ENCODE results near the gene MTURN.

DNA sequence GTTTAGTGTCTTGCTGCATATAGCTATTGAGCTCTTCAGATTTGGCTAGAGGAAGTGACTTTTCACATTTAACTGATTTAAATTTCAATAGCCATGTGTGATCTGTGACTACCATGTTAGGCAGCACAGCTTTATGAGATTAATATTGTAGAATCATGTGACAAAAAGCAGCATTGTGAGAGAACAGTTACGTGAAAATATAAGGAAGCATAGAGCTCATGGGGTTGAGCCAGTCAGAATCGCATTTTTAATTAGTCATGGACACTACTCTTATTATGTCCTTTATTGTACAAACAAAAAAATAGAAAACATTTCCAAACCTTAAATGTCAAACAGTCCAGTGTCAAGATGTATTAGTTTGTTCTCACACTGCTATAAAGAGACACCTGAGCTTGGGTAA lies 48.0 kb downstream of the MTURN start:
- TF ChIP-seq, protein P1, sequence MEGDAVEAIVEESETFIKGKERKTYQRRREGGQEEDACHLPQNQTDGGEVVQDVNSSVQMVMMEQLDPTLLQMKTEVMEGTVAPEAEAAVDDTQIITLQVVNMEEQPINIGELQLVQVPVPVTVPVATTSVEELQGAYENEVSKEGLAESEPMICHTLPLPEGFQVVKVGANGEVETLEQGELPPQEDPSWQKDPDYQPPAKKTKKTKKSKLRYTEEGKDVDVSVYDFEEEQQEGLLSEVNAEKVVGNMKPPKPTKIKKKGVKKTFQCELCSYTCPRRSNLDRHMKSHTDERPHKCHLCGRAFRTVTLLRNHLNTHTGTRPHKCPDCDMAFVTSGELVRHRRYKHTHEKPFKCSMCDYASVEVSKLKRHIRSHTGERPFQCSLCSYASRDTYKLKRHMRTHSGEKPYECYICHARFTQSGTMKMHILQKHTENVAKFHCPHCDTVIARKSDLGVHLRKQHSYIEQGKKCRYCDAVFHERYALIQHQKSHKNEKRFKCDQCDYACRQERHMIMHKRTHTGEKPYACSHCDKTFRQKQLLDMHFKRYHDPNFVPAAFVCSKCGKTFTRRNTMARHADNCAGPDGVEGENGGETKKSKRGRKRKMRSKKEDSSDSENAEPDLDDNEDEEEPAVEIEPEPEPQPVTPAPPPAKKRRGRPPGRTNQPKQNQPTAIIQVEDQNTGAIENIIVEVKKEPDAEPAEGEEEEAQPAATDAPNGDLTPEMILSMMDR (IDR thresholded peaks at IDR 0.05; ENCODE audit: insufficient read depth, low read length), result no peak
- TF ChIP-seq POLR2AphosphoS5 (IDR thresholded peaks at IDR 0.05; ENCODE audit: low read depth) (no peak), SPI1 (IDR thresholded peaks at IDR 0.05; ENCODE audit: borderline replicate concordance, low read depth) (no peak)
- TF ChIP-seq, protein P2, sequence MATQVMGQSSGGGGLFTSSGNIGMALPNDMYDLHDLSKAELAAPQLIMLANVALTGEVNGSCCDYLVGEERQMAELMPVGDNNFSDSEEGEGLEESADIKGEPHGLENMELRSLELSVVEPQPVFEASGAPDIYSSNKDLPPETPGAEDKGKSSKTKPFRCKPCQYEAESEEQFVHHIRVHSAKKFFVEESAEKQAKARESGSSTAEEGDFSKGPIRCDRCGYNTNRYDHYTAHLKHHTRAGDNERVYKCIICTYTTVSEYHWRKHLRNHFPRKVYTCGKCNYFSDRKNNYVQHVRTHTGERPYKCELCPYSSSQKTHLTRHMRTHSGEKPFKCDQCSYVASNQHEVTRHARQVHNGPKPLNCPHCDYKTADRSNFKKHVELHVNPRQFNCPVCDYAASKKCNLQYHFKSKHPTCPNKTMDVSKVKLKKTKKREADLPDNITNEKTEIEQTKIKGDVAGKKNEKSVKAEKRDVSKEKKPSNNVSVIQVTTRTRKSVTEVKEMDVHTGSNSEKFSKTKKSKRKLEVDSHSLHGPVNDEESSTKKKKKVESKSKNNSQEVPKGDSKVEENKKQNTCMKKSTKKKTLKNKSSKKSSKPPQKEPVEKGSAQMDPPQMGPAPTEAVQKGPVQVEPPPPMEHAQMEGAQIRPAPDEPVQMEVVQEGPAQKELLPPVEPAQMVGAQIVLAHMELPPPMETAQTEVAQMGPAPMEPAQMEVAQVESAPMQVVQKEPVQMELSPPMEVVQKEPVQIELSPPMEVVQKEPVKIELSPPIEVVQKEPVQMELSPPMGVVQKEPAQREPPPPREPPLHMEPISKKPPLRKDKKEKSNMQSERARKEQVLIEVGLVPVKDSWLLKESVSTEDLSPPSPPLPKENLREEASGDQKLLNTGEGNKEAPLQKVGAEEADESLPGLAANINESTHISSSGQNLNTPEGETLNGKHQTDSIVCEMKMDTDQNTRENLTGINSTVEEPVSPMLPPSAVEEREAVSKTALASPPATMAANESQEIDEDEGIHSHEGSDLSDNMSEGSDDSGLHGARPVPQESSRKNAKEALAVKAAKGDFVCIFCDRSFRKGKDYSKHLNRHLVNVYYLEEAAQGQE (IDR thresholded peaks at IDR 0.05; ENCODE audit: insufficient replicate concordance, low read depth), result no peak
